Activated CD8-positive, alpha-beta memory T cell treated with anti-CD3 and anti-CD28 coated beads, Interleukin-2, amount 50 U/mL, for 1 hour (primary cell): ENCODE data around the gene GSK3A.

Experiments
- DNase-seq: peaks from one replicate; pipeline ENCODE4 v3.0.0-alpha.2; 2020; ENCODE audit errors: extremely low read depth

GSK3A gene

DNA sequence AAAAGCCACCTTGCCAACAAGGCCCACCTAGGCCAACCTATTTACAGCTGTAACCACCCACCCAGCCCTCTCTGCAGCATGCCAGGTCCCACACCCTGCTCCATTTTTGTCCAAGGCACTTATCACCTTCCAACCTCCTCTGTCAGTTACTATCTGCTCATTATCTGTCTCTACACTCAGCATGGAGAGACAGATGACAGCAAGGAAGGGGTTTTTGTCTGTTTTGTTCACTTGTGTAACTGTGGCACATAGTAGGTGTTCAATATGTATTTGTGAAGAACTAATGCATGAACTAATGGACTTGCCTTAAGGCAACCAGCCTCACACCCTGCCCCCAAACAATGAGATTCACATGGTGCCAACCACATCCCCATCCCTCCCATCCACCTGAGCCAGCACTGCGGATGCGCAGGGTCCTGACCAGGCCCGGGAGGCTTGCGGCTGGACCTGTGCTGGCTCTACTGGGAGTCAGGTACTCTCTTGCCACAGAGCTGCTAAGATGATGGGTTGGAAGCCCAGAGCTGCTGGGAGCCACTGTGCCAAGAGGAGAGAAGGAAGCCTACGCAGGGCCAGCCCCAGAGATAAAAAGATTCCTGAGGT, 42.2 kb downstream of the GSK3A start:
- no peak for DNase-seq

DNA sequence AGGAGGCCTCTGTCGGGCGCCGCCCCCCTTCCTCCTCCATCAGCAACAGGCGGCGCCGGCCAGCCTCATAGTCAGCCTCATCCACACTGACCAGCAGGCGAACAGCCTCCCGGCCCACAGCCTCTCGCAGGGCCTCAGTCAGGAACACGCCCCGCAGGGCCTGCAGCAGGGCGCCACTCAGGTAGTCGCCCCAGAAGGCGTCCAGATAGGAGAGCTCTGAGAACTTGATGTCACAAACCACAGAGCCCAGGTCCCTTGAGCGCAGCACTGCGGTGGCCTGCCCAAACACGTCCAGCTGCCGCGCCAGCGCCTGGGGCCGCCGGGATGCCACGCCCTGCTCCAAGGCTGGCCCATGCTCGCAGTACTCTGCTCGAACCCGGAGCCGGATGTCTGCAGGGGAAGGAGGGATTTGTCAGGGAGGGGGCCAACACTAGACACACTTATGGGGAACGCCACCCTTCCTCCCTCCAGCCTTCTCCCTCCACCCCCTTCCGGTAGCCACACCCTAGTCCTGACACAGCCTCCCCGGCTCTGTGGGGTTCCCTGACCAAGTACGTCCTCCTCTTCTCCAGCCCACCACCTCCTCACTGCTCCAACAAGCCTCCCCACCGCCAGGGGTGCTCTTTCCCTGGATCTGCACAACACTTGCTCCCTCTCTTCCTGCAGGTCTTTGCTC, 42.8 kb downstream of the GSK3A start:
- no peak for DNase-seq

DNA sequence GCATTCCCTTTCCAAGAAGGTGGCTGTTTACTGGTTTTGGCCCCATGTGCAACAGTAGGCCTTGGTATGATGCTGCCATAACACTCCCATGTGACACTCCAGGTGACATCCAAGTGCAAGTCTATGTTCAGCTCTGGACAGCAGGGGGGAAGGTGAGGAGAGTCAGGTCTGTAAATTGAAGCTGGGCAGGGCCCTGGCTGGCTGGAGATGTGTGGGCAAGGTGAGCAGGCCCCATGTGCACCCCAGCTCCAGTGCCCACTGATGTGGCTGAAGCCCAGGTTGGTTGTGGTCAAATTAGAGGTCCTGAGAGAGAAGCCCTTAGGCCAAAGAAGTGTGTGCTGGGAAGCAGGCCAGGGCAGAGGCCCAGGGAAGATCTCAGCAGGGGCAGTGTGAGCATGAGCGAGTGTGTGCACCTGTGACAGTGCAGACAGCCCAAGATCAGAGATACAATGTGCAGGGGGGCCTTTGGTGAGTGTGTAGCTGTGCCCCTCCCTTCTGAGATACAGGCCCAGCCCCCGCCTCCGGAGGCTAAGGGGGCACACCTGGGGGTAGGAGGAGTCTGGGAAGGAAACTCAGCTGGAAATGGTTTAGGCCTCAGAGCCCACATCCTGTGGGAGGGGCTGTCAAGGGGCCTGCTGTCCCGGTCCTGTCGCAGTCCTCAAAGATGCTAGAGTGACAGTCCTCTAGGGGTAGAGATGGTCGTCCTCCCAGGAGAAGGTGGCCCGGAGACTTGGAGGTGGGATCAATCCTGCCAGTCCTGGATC, 43.5 kb downstream of the GSK3A start:
- DNase-seq, result peak; percentile 36

DNA sequence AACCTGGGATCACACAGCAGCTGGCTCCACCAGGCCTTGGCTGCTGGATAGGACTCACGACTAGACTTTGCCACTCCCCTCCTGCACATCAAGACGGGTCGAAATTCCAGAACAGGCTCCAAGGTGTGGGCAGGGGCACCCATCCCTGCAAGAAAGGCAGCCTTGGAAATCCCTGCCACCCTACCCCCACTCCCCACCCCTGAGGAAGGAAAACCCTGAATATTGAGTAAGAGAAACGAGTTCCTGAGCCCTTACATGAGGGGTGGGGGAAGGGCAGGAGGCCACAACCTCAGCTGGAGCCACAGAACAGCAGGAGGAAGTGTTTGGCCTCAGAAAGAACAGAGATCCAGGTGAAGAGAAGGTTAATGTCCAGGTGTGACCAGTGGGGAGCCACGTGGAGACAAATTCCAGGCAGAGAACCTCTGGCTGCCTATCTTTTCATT, 45.0 kb downstream of the GSK3A start:
- no peak for DNase-seq

DNA sequence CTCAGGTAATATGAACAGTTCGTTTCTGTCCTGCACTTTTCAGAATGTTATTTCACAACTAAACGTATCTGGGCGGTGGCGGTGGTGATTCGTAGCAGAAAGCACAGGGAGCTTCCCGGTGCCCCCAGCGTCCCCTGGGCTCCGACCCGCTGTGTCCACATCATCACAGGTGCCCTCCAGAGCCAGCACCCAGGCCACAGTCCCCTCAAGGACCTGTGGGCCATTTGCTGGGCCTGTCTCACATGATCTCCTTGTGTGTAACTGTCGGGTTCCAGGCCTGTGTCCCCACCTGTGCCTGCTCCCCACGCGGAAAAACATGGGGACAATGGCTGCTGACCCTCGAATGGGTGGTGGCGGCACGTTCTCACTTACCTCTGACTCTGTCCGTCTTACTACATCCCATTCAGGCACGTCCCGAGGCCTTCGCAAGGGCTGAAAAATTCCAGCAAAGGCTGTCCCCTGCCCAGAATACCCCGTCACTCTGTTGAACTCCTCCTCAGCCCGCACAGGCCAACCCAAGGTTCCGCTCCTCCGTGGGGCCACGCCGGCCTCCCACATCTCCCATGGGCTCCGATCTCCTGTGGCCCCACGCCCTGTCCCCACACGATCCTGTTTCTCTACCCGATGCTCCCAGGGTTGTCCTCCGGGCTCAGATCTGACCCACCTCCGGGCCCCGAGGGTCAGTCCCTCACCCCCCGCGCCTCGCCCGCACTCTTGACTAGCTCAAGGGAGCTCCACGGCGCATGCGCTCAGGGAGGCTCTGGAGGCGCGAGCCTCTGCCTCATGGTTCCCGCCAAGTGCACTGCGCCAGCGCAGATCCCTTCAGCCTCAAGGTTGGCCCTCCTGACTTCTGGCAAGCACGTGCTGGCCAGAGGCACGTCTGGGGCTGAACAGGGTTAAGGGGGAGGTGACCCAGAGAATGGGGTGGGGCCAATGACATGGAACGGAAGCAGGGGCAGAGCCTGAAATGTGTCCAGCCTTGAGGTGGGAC, 46.1 kb downstream of the GSK3A start:
- DNase-seq, result no peak

DNA sequence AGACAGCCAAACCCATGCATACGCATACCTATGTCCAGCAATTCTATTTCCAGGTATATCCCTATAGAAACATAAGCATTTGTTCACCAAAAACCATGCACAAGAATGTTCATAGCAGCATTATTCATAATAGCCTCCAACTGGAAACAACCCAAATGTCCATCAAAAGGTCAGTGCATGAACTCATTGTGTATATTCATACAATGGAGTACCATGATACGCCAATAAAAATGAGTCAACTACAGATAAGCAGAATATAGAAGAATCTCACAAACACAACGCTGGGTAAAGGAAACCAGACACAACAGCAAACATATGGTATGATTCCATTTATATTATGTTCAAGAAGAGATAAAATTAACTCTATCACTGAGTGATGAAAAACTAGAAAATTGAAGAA, 48.7 kb downstream of the GSK3A start:
- DNase-seq, result no peak

DNA sequence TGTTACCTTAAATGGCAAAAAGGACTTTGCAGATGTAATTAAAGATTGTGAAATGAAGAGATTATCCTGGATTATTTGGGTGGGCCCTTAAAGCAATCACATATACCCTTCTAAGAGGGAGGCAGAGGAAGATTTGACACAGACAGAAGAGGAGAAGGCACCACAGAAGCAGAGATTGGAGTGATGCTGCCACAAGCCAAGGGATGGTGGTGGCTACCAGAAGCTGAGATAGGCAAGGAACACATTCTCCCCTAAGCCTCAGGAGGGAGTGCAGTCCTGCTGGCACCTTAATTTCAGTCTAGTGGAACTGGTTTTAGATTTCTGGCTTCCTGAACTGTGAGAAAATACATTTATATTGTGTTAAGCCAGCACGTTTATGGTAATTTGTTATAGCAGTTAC, 49.1 kb downstream of the GSK3A start:
- no peak for DNase-seq

DNA sequence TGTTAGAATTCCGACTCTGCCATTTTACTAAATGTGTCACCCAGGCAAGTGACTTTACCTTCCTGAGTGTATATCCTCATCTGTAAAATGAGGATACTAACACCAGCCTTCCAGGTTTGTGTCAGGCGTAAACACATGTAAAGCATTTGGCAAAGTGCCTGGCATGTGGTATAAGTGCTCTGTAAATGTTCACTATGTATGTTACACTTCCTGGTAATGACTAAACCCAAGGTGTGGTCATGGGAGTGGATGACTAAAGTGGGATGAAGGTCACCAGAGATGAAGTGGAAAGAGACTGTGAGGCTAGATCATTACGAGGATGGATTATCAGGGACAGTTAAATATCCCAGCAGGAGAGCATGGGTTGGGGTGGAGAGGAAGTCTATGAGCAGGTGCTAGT, 50.5 kb downstream of the GSK3A start:
- DNase-seq, result no peak

DNA sequence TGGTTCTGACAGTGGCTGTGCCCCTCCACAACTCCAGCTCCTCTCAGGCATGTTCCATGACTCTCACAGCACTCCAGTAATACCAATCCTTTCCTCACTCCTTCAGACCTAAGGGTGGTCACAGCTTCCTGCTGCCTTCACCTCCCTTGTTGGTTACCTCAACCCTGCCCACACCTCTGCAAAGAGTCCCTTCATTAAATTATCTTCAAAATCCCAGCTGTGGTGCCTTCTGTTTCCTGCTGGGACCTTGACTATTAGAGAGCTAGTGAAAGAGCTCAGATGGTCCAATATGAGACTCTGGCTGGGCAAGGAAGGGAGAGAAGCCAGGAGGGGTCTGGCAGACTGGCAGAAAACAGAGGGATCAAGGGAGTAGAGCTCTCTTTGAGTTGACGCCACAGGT, 51.1 kb downstream of the GSK3A start:
- DNase-seq, result no peak

DNA sequence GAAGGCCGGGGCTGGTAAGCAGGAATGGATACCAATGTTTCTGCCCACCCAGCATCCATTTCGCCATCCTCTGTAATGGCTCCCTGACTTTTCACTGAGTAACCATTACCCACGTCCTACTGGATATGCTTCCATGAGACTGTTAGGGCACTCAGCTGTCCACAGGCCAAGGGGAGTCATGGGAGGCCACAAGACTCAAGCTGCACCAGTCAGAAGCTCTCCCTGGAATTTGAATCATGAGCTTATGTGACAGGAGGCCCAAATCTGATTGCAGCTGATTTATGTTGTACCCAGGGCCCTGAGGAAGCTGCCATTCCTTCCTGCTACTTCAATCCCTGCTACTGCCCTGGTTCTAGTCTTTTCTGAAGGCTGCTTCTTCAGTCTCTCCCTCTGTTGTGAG, 53.3 kb downstream of the GSK3A start:
- no peak for DNase-seq

DNA sequence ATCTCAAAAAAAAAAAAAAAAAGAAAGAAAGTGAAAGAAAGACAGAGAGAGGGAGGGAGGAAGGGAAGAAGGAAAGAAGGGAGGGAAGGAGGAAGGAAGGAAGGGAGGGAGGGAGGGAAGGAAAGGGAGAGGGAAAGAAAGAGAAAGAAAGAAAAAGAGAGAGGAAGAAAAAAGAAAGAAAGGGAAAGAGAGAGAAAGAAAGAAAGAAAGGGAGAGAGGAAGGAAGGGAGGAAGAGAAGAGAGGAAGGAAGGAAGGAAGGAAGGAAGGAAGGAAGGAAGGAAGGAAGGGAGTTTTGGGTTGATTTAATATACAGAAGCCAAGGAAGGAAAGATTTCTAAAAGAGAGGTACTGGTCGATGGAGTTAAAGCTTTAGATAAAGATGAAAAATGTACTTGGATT, 53.7 kb downstream of the GSK3A start:
- no peak for DNase-seq

DNA sequence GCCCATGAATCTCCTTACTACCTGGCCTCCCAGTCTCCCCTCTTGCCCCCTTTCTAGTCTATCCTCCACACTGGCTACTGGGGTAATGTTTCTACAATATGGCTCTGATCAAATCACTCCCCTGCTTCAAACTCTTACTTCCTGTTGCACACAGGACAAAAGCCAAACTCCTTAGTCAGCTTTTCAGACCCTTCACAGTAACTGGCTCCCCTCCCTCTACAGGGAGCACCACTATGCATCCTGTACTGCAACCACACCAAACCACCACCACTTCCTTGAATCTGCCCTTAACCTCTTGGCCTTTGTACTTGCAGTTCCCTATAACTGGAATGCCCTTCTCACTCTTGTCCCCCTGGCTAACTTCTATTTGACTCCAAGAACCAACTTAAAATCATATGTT, 57.1 kb downstream of the GSK3A start:
- DNase-seq, result no peak

DNA sequence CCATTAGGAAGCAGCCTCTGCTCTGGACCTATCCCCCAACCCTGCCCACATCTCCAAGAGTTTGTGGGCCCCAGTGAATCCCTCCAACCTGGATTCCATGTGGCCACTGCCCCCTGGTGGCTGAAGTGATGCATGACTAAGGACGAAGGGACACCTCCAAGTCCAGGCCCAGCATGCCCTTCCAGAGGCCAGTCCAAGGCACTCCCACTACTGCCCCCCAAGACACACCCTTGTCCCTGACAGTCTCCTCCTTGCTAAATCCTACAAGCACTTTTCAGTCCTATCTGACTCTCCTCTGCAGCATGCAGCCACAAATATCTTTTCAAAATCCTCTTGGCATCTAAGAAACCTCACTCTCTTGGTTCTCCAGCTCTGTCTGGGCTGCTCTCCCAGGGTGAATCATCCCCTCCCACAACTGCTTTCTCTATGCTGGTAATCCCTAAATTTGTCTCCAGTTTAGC, 58.0 kb downstream of the GSK3A start:
- peak; percentile 33 for DNase-seq
